H1 (cell line): Measurements from ENCODE around the gene CPSF4. TPM values are rescaled to one million over a fixed set of nuclear protein-coding genes. Genes with fewer than 3 reads are reported as not detected.

ENCODE experiments used
- CTCF ChIA-PET: fragments of 300-600 bp; sonication (Branson Sonifier 250); formaldehyde crosslinking; loops from one replicate; lab custom pipeline; 2021; ENCODE audit not compliant: partially characterized antibody; lab: Charles Lee
- POLR2A ChIA-PET: fragments of 300-600 bp; sonication (Branson Sonifier 250); formaldehyde crosslinking; loops from one replicate; lab custom pipeline; 2021; ENCODE audit warnings: inconsistent platforms; ENCODE audit not compliant: partially characterized antibody; lab: Charles Lee
- DNase-seq, 2 experiments: peaks; one replicate each; pipeline versions ENCODE4 v3.0.0 to v3.0.0-alpha.2; 2010 to 2022; ENCODE audit warnings: low spot score in 2 of 2, low read depth in 1 of 2, mixed read lengths in 1 of 2
- FAIRE-seq: peaks from 2 replicates; lab custom pipeline; 2011; peaks lifted over from hg19 to GRCh38; lab: Jason Lieb, UNC
- H2AFZ ChIP-seq: 2 replicates; pipeline ENCODE4 v1.8.1; 2012; ENCODE audit warnings: low read length, inconsistent platforms
- H2AK5ac ChIP-seq: 2 replicates; pipeline ENCODE4 v1.6.1; 2013; ENCODE audit warnings: low read depth, low read length
- H2BK120ac ChIP-seq: replicated peaks from 2 replicates; pipeline ENCODE3; 2013; ENCODE audit warnings: low read depth, low read length, inconsistent platforms
- H2BK12ac ChIP-seq: 2 replicates; pipeline ENCODE4 v1.6.1; 2013; ENCODE audit warnings: low read depth, low read length
- H2BK15ac ChIP-seq: 2 replicates; pipeline ENCODE4 v1.6.1; 2013; ENCODE audit warnings: low read length
- H2BK20ac ChIP-seq: 2 replicates; pipeline ENCODE4 v1.6.1; 2013; ENCODE audit warnings: low read length
- H2BK5ac ChIP-seq: 2 replicates; pipeline ENCODE4 v1.6.1; 2013; ENCODE audit warnings: low read depth, low read length
- H3K14ac ChIP-seq: 2 replicates; pipeline ENCODE4 v1.6.1; 2013; ENCODE audit warnings: inconsistent platforms; ENCODE audit not compliant: insufficient read length
- H3K18ac ChIP-seq: 2 replicates; pipeline ENCODE4 v1.6.1; 2013; ENCODE audit warnings: low read length; ENCODE audit errors: extremely low read depth
- H3K23ac ChIP-seq: 2 replicates; pipeline ENCODE4 v1.6.1; 2013; ENCODE audit warnings: inconsistent platforms; ENCODE audit not compliant: insufficient read length
- H3K23me2 ChIP-seq: 2 replicates; pipeline ENCODE4 v1.6.1; 2013; ENCODE audit warnings: low read depth, low read length
- H3K27ac ChIP-seq: 2 replicates; pipeline ENCODE4 v1.6.1; 2011; ENCODE audit warnings: low read depth, low read length, inconsistent platforms
- H3K27me3 ChIP-seq, 4 experiments: replicated peaks in 1 of 4; 1 replicate in 1 of 4; 2 replicates in 3 of 4; pipeline versions ENCODE4 v1.6.1 to v1.8.1; 2011 to 2013; ENCODE audit warnings: low read length in 3 of 4, mild to moderate bottlenecking in 3 of 4, inconsistent platforms in 2 of 4, mixed read lengths in 2 of 4, moderate library complexity in 1 of 4; ENCODE audit not compliant: control insufficient read depth in 3 of 4, insufficient read depth in 3 of 4; ENCODE audit errors: extremely low read depth in 1 of 4
- H3K36me3 ChIP-seq, 4 experiments: 2 replicates each; pipeline versions ENCODE4 v1.6.1 to v1.8.1; 2011 to 2013; ENCODE audit warnings: mild to moderate bottlenecking in 4 of 4, low read length in 3 of 4, moderate library complexity in 2 of 4, control low read depth in 1 of 4, inconsistent platforms in 1 of 4; ENCODE audit not compliant: insufficient read depth in 4 of 4, control insufficient read depth in 2 of 4
- H3K4ac ChIP-seq: replicated peaks from 2 replicates; pipeline ENCODE3; 2013; ENCODE audit warnings: low read length, low read depth, mixed read lengths, inconsistent platforms; ENCODE audit not compliant: insufficient read length
- H3K4me1 ChIP-seq, 4 experiments: replicated peaks in 1 of 4; 1 replicate in 1 of 4; 2 replicates in 3 of 4; pipeline versions ENCODE4 v1.6.1 to v1.8.1; 2011 to 2013; ENCODE audit warnings: low read length in 3 of 4, inconsistent platforms in 2 of 4, mixed read lengths in 1 of 4; ENCODE audit not compliant: insufficient read depth in 4 of 4, control insufficient read depth in 3 of 4
- H3K4me2 ChIP-seq, 2 experiments: 2 replicates each; pipeline versions ENCODE4 v1.6.1 to v1.8.1; 2011 to 2013; ENCODE audit warnings: low read depth in 2 of 2, low read length in 2 of 2, control low read depth in 1 of 2, inconsistent platforms in 1 of 2, mild to moderate bottlenecking in 1 of 2; ENCODE audit not compliant: insufficient read depth in 1 of 2
- H3K4me3 ChIP-seq, 4 experiments: fragments of 200-600, 300-600 bp in 1 of 4; sonication (generic), shearing (Covaris generic), sonication (Bioruptor Twin) in 1 of 4; 2 replicates each; pipeline versions ENCODE4 v1.5.1 to v1.8.1; 2011 to 2016; ENCODE audit warnings: low read length in 4 of 4, low read depth in 3 of 4, control low read depth in 2 of 4, inconsistent platforms in 2 of 4, mild to moderate bottlenecking in 2 of 4, mixed read lengths in 1 of 4, moderate library complexity in 1 of 4; ENCODE audit not compliant: insufficient read depth in 2 of 4; ENCODE audit errors: extremely low read depth in 1 of 4
- H3K56ac ChIP-seq: replicated peaks from 2 replicates; pipeline ENCODE3; 2013; ENCODE audit warnings: low read depth, mild to moderate bottlenecking, mixed read lengths, low read length, inconsistent platforms; ENCODE audit not compliant: insufficient read length
- H3K79me1 ChIP-seq: 2 replicates; pipeline ENCODE4 v1.6.1; 2013; ENCODE audit warnings: low read depth, low read length, control low read depth
- H3K79me2 ChIP-seq, 2 experiments: 2 replicates each; pipeline versions ENCODE4 v1.6.1 to v1.8.1; 2012 to 2013; ENCODE audit warnings: low read length in 2 of 2, mild to moderate bottlenecking in 2 of 2, inconsistent platforms in 1 of 2; ENCODE audit not compliant: insufficient read depth in 2 of 2, control insufficient read depth in 1 of 2
- H3K9ac ChIP-seq, 4 experiments: replicated peaks in 1 of 4; 1 replicate in 1 of 4; 2 replicates in 3 of 4; pipeline versions ENCODE4 v1.6.1 to v1.8.1; 2011 to 2013; ENCODE audit warnings: low read depth in 3 of 4, low read length in 3 of 4, control low read depth in 2 of 4, mild to moderate bottlenecking in 2 of 4, moderate library complexity in 2 of 4, inconsistent platforms in 1 of 4; ENCODE audit errors: extremely low read depth in 1 of 4
- H3K9me3 ChIP-seq, 2 experiments: 2 replicates each; pipeline versions ENCODE4 v1.6.1 to v1.8.1; 2012 to 2013; ENCODE audit warnings: mild to moderate bottlenecking in 2 of 2, moderate library complexity in 2 of 2, control low read depth in 1 of 2, inconsistent platforms in 1 of 2, low read depth in 1 of 2, low read length in 1 of 2, mixed read lengths in 1 of 2; ENCODE audit not compliant: insufficient read depth in 2 of 2
- H4K20me1 ChIP-seq, 2 experiments: replicated peaks in 1 of 2; 2 replicates each; pipeline versions ENCODE3 to v1.8.1; 2011 to 2013; ENCODE audit warnings: inconsistent platforms in 2 of 2, low read length in 2 of 2, mild to moderate bottlenecking in 1 of 2; ENCODE audit not compliant: insufficient read depth in 2 of 2, control insufficient read depth in 1 of 2
- H4K5ac ChIP-seq: 2 replicates; pipeline ENCODE4 v1.6.1; 2013; ENCODE audit warnings: low read length, low read depth, mixed read lengths, inconsistent platforms; ENCODE audit not compliant: insufficient read length
- H4K8ac ChIP-seq: 2 replicates; pipeline ENCODE4 v1.8.0; 2013; ENCODE audit warnings: mild to moderate bottlenecking, moderate library complexity, low read length, inconsistent platforms; ENCODE audit not compliant: insufficient read depth; ENCODE audit errors: extremely low read depth
- H4K91ac ChIP-seq: replicated peaks from 2 replicates; pipeline ENCODE3; 2013; ENCODE audit warnings: low read length, mixed read lengths, inconsistent platforms; ENCODE audit not compliant: insufficient read length
- POLR2A ChIP-seq, 2 experiments: IDR thresholded peaks; 1 replicate in 1 of 2; 2 replicates in 1 of 2; pipeline ENCODE4 v1.6.1; 2011; ENCODE audit warnings: low read depth in 2 of 2, low read length in 2 of 2, mild to moderate bottlenecking in 2 of 2; ENCODE audit errors: control extremely low read depth in 1 of 2
- SIN3A ChIP-seq, 2 experiments: IDR thresholded peaks in 1 of 2; conservative IDR thresholded peaks in 1 of 2; 2 replicates each; pipeline ENCODE4 v1.6.1; 2011 to 2012; ENCODE audit warnings: low read length in 2 of 2, improper control_type of control experiment in 1 of 2, low read depth in 1 of 2, mild to moderate bottlenecking in 1 of 2
- WGBS, 2 experiments: shearing (Covaris generic) in 1 of 2; methylation state at CpG; one replicate each; pipeline versions ENCODE4 v1.1.6 to v1.1.7; 2013 to 2015; ENCODE audit warnings: low lambda C conversion rate in 2 of 2, mixed read lengths in 2 of 2, inconsistent platforms in 1 of 2, low coverage in 1 of 2, missing lambda C conversion rate in 1 of 2; ENCODE audit not compliant: insufficient replicate concordance in 2 of 2, insufficient coverage in 1 of 2, insufficient read length in 1 of 2; ENCODE audit errors: extremely low coverage in 1 of 2, missing lambda C conversion rate in 1 of 2; 5-methylcytosine and 5-hydroxymethylcytosine counted together
- polyA plus RNA-seq, 7 experiments: library from polyadenylated mRNA; depleted of rRNA in 3 of 7; stranded (reverse) in 5 of 7; unstranded in 2 of 7; fragments of >200 nt in 5 of 7; fragments of 200-250 nt in 2 of 7; gene quantifications; 1 replicate in 5 of 7; 2 replicates in 1 of 7; 4 replicates in 1 of 7; pipeline versions ENCODE4 v1.2.1 to v1.2.3, GENCODE V29; 2011 to 2013; ENCODE audit warnings: missing spikeins in 2 of 7, mixed read lengths in 2 of 7
- total RNA-seq: library from RNA; stranded (reverse); fragmentation: NEBNext Ultra II Directional; extraction: Animal tissue kit (Norgen Biotek cat#: 25700); gene quantifications from 2 replicates; pipeline ENCODE4 v1.2.1, GENCODE V29; 2021

CPSF4 gene
- total and polyA plus RNA-seq, 2 of the 8 experiments (the other 6 are each of a cell fraction or from before 2014, with no cell fraction given), result 77.5 to 103 TPM

DNA sequence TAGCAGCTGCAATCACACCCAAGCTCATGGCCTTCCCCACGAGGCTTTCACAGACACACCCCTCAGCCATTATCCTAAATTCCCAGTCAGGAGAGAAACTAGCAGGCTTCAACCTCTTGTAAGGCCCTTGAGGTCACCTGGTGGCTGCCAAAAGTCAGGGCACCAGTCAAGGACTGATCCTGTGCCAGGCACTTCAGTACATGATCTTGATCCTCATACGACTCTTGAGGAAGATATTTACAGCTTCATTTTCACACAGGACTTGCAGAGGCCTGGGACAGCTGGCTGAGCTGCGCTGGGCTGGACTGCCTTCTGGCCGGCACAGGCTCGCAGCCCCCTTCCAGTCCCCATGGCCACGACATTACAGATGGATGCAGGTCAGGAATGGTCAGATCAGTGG, 39.1 kb upstream of the CPSF4 start:
- ChIA-PET POLR2A (interaction anchor here (0.8 to 3.7 kb wide), 11 partner anchors 9 to 437 kb away, joined by 3 to 39 read pairs (median 4); partner anchors contain the start of genes BUD31 and PDAP1), CTCF (interaction anchor here (0.9 to 2.5 kb wide), 7 partner anchors 11 to 237 kb away, joined by 3 to 7 read pairs (median 3); no protein-coding TSS in a partner anchor)
- Histone ChIP-seq H3K4ac (no peak overlapping the region), H3K14ac (no peak overlapping the region), H3K4me3 (no peak overlapping the region), H3K56ac (no peak overlapping the region), H3K4me2 (no peak overlapping the region), H3K18ac (no peak overlapping the region), H4K5ac (no peak overlapping the region), H2AFZ (no peak overlapping the region), H3K79me1 (peaks cover 11% of the 10 kb centered on the region), H3K36me3 (peaks cover 31 to 85% (median 62%) of the 10 kb centered on the region in 4 experiments; a peak in 7 of 8 replicates), H3K27ac (no peak overlapping the region), H3K9ac (no peak overlapping the region), H2BK120ac (no peak overlapping the region), H3K79me2 (peaks cover 0 to 14% of the 10 kb centered on the region in 2 experiments; a peak in 3 of 4 replicates), H2BK20ac (no peak overlapping the region), H3K23ac (no peak overlapping the region), H4K20me1 (peaks cover 14 to 39% of the 10 kb centered on the region in 2 experiments), H2BK12ac (no peak overlapping the region)
- 95% methylated on average over 6 of the region's 6 CpGs; no CpG with 5 or more reads in 1 of the 2 experiments for WGBS, 2 experiments
- no peak for FAIRE-seq
- TF ChIP-seq SIN3A (conservative IDR thresholded peaks at IDR 0.05 in 1 of 2, IDR thresholded peaks at IDR 0.05 in 1 of 2; ENCODE audit: low read depth in 1 of 2, low read length in 2 of 2), result no peak
- TF ChIP-seq POLR2A (IDR thresholded peaks at IDR 0.05; ENCODE audit: control extremely low read depth in 1 of 2, low read depth in 2 of 2, low read length in 2 of 2), result 0 out of 3 replicates have a peak, but pooled peaks of 1 of the 2 experiments have one; percentile 41
- TF ChIP-seq, all 59 proteins: peak for 1
- no peak overlapping the region for H4K8ac ChIP-seq
- no peak for DNase-seq
- no peaks in the 10 kb centered on the region for H3K9me3 ChIP-seq
- no peaks in the 10 kb centered on the region for H3K4me1 ChIP-seq
- H2AK5ac ChIP-seq, result no peak overlapping the region
- no peak overlapping the region for H2BK5ac ChIP-seq
- H3K23me2 ChIP-seq, result no peaks in the 10 kb centered on the region; the same call in 1 of the 2 replicates
- no peaks in the 10 kb centered on the region for H3K27me3 ChIP-seq
- H2BK15ac ChIP-seq, result no peak overlapping the region
- no peak overlapping the region for H4K91ac ChIP-seq
